ENCODE data around the gene LRP2. TPM values are rescaled to one million over a fixed set of nuclear protein-coding genes. Genes with fewer than 3 reads are reported as not detected.

Gene LRP2
- total and polyA plus RNA-seq, 10 of the 15 experiments (the other 5 are each of a cell fraction or from before 2014, with no cell fraction given) = 0.01 to 0.19 (median 0.06) TPM; not detected in 5

DNA sequence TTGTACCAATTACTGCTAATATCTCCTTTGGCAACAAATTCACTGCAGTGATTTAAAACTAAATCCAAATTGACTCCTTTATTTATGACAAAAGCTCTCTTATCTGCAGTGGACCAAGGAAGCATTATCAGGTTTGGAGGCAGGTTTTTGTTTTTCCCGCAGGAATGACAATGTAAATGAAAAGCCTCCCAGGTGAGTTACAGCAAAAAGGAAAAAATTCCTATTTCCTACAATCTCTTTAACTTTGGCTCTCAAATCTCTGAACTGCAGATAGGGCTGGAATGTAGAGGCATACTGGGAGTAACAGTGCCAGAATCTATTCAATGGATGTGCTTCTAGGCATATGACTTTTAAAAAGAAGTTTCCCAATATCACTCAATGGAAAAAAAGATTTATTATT lies 28.9 kb upstream of the LRP2 start (continued):
- TF ChIP-seq, protein P1, sequence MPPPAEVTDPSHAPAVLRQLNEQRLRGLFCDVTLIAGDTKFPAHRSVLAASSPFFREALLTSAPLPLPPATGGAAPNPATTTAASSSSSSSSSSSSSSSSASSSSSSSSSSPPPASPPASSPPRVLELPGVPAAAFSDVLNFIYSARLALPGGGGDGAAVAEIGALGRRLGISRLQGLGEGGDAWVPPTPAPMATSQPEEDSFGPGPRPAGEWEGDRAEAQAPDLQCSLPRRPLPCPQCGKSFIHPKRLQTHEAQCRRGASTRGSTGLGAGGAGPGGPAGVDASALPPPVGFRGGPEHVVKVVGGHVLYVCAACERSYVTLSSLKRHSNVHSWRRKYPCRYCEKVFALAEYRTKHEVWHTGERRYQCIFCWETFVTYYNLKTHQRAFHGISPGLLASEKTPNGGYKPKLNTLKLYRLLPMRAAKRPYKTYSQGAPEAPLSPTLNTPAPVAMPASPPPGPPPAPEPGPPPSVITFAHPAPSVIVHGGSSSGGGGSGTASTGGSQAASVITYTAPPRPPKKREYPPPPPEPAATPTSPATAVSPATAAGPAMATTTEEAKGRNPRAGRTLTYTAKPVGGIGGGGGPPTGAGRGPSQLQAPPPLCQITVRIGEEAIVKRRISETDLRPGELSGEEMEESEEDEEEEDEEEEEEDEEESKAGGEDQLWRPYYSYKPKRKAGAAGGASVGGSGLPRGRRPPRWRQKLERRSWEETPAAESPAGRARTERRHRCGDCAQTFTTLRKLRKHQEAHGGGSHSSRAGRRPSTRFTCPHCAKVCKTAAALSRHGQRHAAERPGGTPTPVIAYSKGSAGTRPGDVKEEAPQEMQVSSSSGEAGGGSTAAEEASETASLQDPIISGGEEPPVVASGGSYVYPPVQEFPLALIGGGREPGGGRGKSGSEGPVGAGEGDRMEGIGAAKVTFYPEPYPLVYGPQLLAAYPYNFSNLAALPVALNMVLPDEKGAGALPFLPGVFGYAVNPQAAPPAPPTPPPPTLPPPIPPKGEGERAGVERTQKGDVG (CRISPR knock-in tag; IDR thresholded peaks at IDR 0.05) = no peak
- TF ChIP-seq DPF2 (IDR thresholded peaks at IDR 0.05) (no peak), HCFC1 (IDR thresholded peaks at IDR 0.05; ENCODE audit: low read length) (no peak), TCF7 (IDR thresholded peaks at IDR 0.05; ENCODE audit: borderline replicate concordance) (no peak), HDGF (IDR thresholded peaks at IDR 0.05) (no peak)

DNA sequence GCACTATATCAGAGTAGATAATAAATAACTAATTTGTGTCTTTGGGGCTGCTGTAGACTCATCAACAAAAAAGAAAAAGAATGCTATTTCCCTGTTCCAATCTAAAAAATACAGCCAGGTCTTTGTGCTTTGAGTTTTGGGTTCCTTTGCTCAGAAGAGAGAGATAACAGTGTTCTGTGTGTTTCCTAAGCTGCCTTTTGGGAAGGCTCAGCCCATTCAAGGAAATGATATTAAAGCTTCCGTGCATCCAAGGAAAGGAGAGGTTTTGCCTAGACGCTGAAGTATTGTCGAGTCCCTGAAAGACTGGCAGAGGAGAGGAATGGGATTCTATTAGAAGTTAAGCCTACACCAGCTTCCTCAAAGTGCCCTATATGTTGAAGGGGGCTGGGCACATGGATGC lies 25.8 kb upstream of the LRP2 start:
- Histone ChIP-seq H3K4me2 (ENCODE audit: control insufficient read depth, insufficient read depth) (no peak overlapping the region), H3K4me3 (no peak overlapping the region), H3K79me2 (ENCODE audit: control insufficient read depth, insufficient read depth, low read length) (no peaks in the 10 kb centered on the region), H3K36me3 (ENCODE audit: control insufficient read depth in 2 of 2, insufficient read depth in 2 of 2, low read length in 1 of 2) (no peaks in the 10 kb centered on the region), H3K27me3 (replicated peaks in 1 of 2; ENCODE audit: control insufficient read depth in 2 of 2, insufficient read depth in 2 of 2, low read length in 1 of 2) (peaks cover 0 to 3% of the 10 kb centered on the region in 2 experiments; a peak in 1 of 4 replicates), H3K27ac (ENCODE audit: control insufficient read depth, insufficient read depth) (no peak overlapping the region), H3K9ac (ENCODE audit: control insufficient read depth, insufficient read depth, low read length) (no peak overlapping the region), H4K20me1 (ENCODE audit: control insufficient read depth, insufficient read depth) (no peaks in the 10 kb centered on the region), H3K9me3 (replicated peaks; ENCODE audit: control insufficient read depth, insufficient read depth, low read length) (no peaks in the 10 kb centered on the region; the same call in 2 of the 3 replicates), H2AFZ (ENCODE audit: control insufficient read depth, low read depth, low read length) (no peak overlapping the region), H3K4me1 (ENCODE audit: control insufficient read depth, insufficient read depth, low read length) (no peaks in the 10 kb centered on the region)
- 2% methylated on average over 3 of the region's 3 CpGs for WGBS (ENCODE audit: insufficient coverage, insufficient replicate concordance, low lambda C conversion rate, missing lambda C conversion rate)
- RAD21 ChIA-PET (ENCODE audit: unreplicated experiment) = no interaction called here
- ATAC-seq (no peak), DNase-seq (ENCODE audit: low read depth, low spot score) (no peak), FAIRE-seq (no peak)
- SMC1A ChIA-PET (ENCODE audit: uncharacterized antibody, unreplicated experiment) = interaction anchor here (1.3 kb wide), 1 partner anchor 8 kb away, joined by 5 read pairs; no protein-coding TSS in a partner anchor
- no TSS peak for BruUV-seq (replicated peaks)
- TF ChIP-seq, protein P1 (CRISPR knock-in tag; IDR thresholded peaks at IDR 0.05) = no peak
- no peak for TF ChIP-seq NBN (IDR thresholded peaks at IDR 0.05)
- intact Hi-C loops (cut with micrococcal nuclease; ENCODE audit: unreplicated experiment) (no loop called here), in situ Hi-C loops (cut with MboI) (no loop called here)
- POLR2A ChIA-PET = no interaction called here
- CTCF ChIA-PET = no interaction called here

Measured in GM12878 (cell line).